HG03457 (cell line): ENCODE results near the gene CCDC97.
"Not testable (repeated sequence)": the region's sequence is repeated elsewhere in the genome, so short reads cannot be mapped to it uniquely, and the experiment has no call there.

ENCODE experiments used
- ATAC-seq: cut with Tn5 transposase; IDR thresholded peaks from one replicate; pipeline ENCODE4 v1.9.1; 2021; ENCODE audit warnings: moderate number of reproducible peaks; ENCODE audit not compliant: unreplicated experiment

Gene CCDC97

GRCh38 chr19:41357746-41358145, 47.8 kb downstream of the CCDC97 start:
- no peak for ATAC-seq

GRCh38 chr19:41359741-41360140, 49.8 kb downstream of the CCDC97 start:
- no peak for ATAC-seq

GRCh38 chr19:41362143-41362847, 52.3 kb downstream of the CCDC97 start:
- no peak for ATAC-seq

- ATAC-seq = no peak
Measured at GRCh38 chr19:41363371-41363752, 53.4 kb downstream of the CCDC97 start.

- ATAC-seq = peak; percentile 65
Measured at GRCh38 chr19:41363753-41364523, 54.0 kb downstream of the CCDC97 start, which contains the start of gene B9D2. Gene B9D2 (minus strand): TSS chr19:41364149. CDS start chr19:41363519, 630 bp downstream.

GRCh38 chr19:41364524-41365391, 54.8 kb downstream of the CCDC97 start:
- peak; percentile 3 for ATAC-seq

- ATAC-seq = no peak
Measured at GRCh38 chr19:41366089-41366488, 56.1 kb downstream of the CCDC97 start.

GRCh38 chr19:41367848-41368301, 57.9 kb downstream of the CCDC97 start:
- no peak for ATAC-seq

GRCh38 chr19:41369769-41370168, 59.8 kb downstream of the CCDC97 start:
- no peak for ATAC-seq

- not testable (repeated sequence) for ATAC-seq
Measured at GRCh38 chr19:41371119-41371518, 61.1 kb downstream of the CCDC97 start.

GRCh38 chr19:41371541-41371940, 61.6 kb downstream of the CCDC97 start:
- ATAC-seq = no peak

- ATAC-seq = no peak
Measured at GRCh38 chr19:41372501-41372900, 62.5 kb downstream of the CCDC97 start.

- ATAC-seq = no peak
Measured at GRCh38 chr19:41373993-41374392, 64.0 kb downstream of the CCDC97 start.
